ENCODE measurements around the gene PAK2. TPM values are rescaled to one million over a fixed set of nuclear protein-coding genes. Genes with fewer than 3 reads are reported as not detected.
A peak's percentile ranks its signal among the peaks of the same experiment; 100 is the strongest.

Gene PAK2
- total and polyA plus RNA-seq, 9 of the 15 experiments (the other 6 are each of a cell fraction or from before 2014, with no cell fraction given): 13.2 to 72.4 (median 35.7) TPM

DNA sequence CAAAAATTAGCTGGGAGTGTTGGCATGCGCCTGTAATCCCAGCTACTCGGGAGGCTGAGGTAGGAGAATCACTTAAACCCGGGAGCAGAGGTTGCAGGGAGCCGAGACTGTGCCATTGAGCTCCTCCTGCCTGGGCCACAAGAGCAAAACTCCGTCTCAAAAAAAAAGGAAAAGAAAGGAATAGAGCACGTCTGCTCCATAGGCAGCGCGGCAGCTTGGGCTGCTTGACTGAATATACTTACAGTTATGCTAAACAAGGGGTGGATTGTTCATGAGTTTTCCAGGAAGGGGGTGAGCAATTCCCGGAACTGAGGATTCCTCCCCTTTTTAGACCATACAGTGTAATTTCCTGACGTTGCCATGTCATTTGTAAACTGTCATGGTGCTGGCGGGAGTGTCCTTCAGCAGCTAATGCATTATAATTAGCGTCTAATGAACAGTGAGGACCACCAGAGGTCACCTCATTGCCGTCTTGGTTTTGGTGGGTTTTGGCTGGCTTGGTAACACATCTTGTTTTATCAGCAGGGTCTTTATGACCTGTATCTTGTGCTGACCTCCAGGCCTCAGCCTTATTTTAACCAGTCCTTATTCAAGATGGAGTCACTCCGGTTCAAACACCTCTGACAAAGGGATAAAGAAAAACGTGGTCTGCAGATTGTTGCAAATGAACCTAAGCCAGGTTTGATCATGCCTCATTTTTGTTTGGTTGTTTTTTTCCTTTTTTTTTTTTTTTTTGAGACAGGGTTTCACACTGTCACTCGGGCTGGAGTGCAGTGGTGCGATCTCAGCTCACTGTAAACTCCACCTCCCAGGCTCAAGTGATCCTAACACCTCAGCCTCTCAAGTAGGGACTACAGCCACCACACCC is 103.1 kb downstream of the PAK2 start (continued):
- TF ChIP-seq, protein P1, sequence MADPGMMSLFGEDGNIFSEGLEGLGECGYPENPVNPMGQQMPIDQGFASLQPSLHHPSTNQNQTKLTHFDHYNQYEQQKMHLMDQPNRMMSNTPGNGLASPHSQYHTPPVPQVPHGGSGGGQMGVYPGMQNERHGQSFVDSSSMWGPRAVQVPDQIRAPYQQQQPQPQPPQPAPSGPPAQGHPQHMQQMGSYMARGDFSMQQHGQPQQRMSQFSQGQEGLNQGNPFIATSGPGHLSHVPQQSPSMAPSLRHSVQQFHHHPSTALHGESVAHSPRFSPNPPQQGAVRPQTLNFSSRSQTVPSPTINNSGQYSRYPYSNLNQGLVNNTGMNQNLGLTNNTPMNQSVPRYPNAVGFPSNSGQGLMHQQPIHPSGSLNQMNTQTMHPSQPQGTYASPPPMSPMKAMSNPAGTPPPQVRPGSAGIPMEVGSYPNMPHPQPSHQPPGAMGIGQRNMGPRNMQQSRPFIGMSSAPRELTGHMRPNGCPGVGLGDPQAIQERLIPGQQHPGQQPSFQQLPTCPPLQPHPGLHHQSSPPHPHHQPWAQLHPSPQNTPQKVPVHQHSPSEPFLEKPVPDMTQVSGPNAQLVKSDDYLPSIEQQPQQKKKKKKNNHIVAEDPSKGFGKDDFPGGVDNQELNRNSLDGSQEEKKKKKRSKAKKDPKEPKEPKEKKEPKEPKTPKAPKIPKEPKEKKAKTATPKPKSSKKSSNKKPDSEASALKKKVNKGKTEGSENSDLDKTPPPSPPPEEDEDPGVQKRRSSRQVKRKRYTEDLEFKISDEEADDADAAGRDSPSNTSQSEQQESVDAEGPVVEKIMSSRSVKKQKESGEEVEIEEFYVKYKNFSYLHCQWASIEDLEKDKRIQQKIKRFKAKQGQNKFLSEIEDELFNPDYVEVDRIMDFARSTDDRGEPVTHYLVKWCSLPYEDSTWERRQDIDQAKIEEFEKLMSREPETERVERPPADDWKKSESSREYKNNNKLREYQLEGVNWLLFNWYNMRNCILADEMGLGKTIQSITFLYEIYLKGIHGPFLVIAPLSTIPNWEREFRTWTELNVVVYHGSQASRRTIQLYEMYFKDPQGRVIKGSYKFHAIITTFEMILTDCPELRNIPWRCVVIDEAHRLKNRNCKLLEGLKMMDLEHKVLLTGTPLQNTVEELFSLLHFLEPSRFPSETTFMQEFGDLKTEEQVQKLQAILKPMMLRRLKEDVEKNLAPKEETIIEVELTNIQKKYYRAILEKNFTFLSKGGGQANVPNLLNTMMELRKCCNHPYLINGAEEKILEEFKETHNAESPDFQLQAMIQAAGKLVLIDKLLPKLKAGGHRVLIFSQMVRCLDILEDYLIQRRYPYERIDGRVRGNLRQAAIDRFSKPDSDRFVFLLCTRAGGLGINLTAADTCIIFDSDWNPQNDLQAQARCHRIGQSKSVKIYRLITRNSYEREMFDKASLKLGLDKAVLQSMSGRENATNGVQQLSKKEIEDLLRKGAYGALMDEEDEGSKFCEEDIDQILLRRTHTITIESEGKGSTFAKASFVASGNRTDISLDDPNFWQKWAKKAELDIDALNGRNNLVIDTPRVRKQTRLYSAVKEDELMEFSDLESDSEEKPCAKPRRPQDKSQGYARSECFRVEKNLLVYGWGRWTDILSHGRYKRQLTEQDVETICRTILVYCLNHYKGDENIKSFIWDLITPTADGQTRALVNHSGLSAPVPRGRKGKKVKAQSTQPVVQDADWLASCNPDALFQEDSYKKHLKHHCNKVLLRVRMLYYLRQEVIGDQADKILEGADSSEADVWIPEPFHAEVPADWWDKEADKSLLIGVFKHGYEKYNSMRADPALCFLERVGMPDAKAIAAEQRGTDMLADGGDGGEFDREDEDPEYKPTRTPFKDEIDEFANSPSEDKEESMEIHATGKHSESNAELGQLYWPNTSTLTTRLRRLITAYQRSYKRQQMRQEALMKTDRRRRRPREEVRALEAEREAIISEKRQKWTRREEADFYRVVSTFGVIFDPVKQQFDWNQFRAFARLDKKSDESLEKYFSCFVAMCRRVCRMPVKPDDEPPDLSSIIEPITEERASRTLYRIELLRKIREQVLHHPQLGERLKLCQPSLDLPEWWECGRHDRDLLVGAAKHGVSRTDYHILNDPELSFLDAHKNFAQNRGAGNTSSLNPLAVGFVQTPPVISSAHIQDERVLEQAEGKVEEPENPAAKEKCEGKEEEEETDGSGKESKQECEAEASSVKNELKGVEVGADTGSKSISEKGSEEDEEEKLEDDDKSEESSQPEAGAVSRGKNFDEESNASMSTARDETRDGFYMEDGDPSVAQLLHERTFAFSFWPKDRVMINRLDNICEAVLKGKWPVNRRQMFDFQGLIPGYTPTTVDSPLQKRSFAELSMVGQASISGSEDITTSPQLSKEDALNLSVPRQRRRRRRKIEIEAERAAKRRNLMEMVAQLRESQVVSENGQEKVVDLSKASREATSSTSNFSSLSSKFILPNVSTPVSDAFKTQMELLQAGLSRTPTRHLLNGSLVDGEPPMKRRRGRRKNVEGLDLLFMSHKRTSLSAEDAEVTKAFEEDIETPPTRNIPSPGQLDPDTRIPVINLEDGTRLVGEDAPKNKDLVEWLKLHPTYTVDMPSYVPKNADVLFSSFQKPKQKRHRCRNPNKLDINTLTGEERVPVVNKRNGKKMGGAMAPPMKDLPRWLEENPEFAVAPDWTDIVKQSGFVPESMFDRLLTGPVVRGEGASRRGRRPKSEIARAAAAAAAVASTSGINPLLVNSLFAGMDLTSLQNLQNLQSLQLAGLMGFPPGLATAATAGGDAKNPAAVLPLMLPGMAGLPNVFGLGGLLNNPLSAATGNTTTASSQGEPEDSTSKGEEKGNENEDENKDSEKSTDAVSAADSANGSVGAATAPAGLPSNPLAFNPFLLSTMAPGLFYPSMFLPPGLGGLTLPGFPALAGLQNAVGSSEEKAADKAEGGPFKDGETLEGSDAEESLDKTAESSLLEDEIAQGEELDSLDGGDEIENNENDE (IDR thresholded peaks at IDR 0.05; ENCODE audit: low read depth, low read length): no peak
- TF ChIP-seq GABPA (tag; conservative IDR thresholded peaks at IDR 0.05; ENCODE audit: low read depth): peak; percentile 77
- TF ChIP-seq REST (IDR thresholded peaks at IDR 0.05; ENCODE audit: borderline replicate concordance): no peak; the same call in 1 of the 2 replicates
- TF ChIP-seq REST (CRISPR knock-in tag; IDR thresholded peaks at IDR 0.05; ENCODE audit: low read depth): peak; percentile 92
- peak; percentile 94 for TF ChIP-seq ELF2 (CRISPR knock-in tag; IDR thresholded peaks at IDR 0.05)
- peak; percentile 96 for TF ChIP-seq ZNF75A (CRISPR knock-in tag; IDR thresholded peaks at IDR 0.05)
- peak in 1 of 2 experiments; percentile 78; a peak in 1 of 4 replicates for TF ChIP-seq TBL1XR1 (IDR thresholded peaks at IDR 0.05; ENCODE audit: low read length in 2 of 2)
